Panc1 (cell line): ENCODE measurements around the gene KCTD1. TPM values are rescaled to one million over a fixed set of nuclear protein-coding genes. Genes with fewer than 3 reads are reported as not detected.

Experiments
- ATAC-seq: fragments of 200-7000 bp; cut with Tn5 transposase; 2 replicates; pipeline ENCODE4 v1.9.1; 2020; ENCODE audit warnings: mild to moderate bottlenecking, moderate library complexity
- BruUV-seq: library from RNA; stranded (reverse); fragments of 400-500 nt; replicated peaks from 2 replicates; lab custom pipeline; 2021; lab: Mats Ljungman, UMichigan
- CTCF ChIA-PET: fragments of 300-600 bp; sonication (Branson Sonifier 250); formaldehyde crosslinking; loops from one replicate; lab custom pipeline; 2022; ENCODE audit warnings: antibody characterized with exemption; lab: Charles Lee
- POLR2A ChIA-PET: fragments of 300-600 bp; sonication (Branson Sonifier 250); formaldehyde crosslinking; loops from one replicate; lab custom pipeline; 2022; ENCODE audit warnings: antibody characterized with exemption; lab: Charles Lee
- DNase-seq: peaks from one replicate; pipeline ENCODE4 v3.0.0-alpha.2; 2010; ENCODE audit warnings: low read depth, low spot score
- H3K27ac ChIP-seq: 2 replicates; pipeline ENCODE4 v1.5.1; 2011; ENCODE audit warnings: mild to moderate bottlenecking, low read length, inconsistent platforms
- H3K27me3 ChIP-seq: fragments of 200-500 bp; sonication (Bioruptor generic); 2 replicates; pipeline ENCODE4 v1.6.0; 2014; ENCODE audit warnings: low read length, inconsistent platforms; ENCODE audit not compliant: control insufficient read depth, insufficient read depth
- H3K36me3 ChIP-seq: fragments of 200-500 bp; sonication (Bioruptor generic); 2 replicates; pipeline ENCODE4 v1.5.1; 2014; ENCODE audit warnings: inconsistent platforms, mild to moderate bottlenecking, low read length, moderate library complexity; ENCODE audit not compliant: control insufficient read depth, insufficient read depth
- H3K4me1 ChIP-seq: 2 replicates; pipeline ENCODE4 v1.5.1; 2011; ENCODE audit warnings: inconsistent platforms, mild to moderate bottlenecking, low read length, moderate library complexity; ENCODE audit not compliant: control insufficient read depth, insufficient read depth
- H3K4me3 ChIP-seq, 2 experiments: 2 replicates each; pipeline ENCODE4 v1.5.1; 2011 to 2012; ENCODE audit warnings: low read depth in 2 of 2, low read length in 2 of 2, mild to moderate bottlenecking in 2 of 2, inconsistent platforms in 1 of 2, moderate library complexity in 1 of 2
- H3K9me3 ChIP-seq: fragments of 200-500 bp; sonication (Bioruptor generic); 2 replicates; pipeline ENCODE4 v1.5.1; 2014; ENCODE audit warnings: low read depth, mild to moderate bottlenecking, inconsistent platforms, low read length, moderate library complexity; ENCODE audit not compliant: control insufficient read depth, insufficient read depth
- CTCF ChIP-seq: fragments of 450-650 bp; IDR thresholded peaks from 2 replicates; pipeline ENCODE4 v1.5.1; 2017; ENCODE audit warnings: mild to moderate bottlenecking
- POLR2AphosphoS5 ChIP-seq: IDR thresholded peaks from 2 replicates; pipeline ENCODE4 v1.6.1; 2012; ENCODE audit warnings: mild to moderate bottlenecking, low read depth, low read length, moderate library complexity
- SIN3A ChIP-seq: IDR thresholded peaks from 2 replicates; pipeline ENCODE4 v1.6.1; 2012; ENCODE audit warnings: low read depth, mild to moderate bottlenecking, low read length, moderate library complexity, borderline replicate concordance; ENCODE audit not compliant: insufficient read depth
- TCF7L2 ChIP-seq: IDR thresholded peaks from 2 replicates; pipeline ENCODE4 v1.6.1; 2011; ENCODE audit warnings: mild to moderate bottlenecking, low read depth, low read length, inconsistent platforms
- in situ Hi-C: cut with HindIII; loops from 2 replicates; pipeline ENCODE4 v1.10.0; 2016; ENCODE audit warnings: low sequenced_read_pairs, low pct_unique_long_range_greater_than_20kb
- intact Hi-C: fragments of 100-400 bp; cut with micrococcal nuclease; formaldehyde crosslinking; loops from one replicate; pipeline ENCODE4 v1.10.0; 2022; ENCODE audit not compliant: unreplicated experiment
- total RNA-seq: library from RNA; stranded (reverse); gene quantifications from one replicate; pipeline ENCODE4 v1.2.1, GENCODE V29; 2021; ENCODE audit not compliant: unreplicated experiment
- TF ChIP-seq, protein P1 (sequence below), 2 experiments: IDR thresholded peaks; 2 replicates each; pipeline ENCODE4 v1.6.1; 2011 to 2012; ENCODE audit warnings: low read depth in 2 of 2, control low read depth in 1 of 2, low read length in 1 of 2, mild to moderate bottlenecking in 1 of 2, moderate library complexity in 1 of 2; ENCODE audit not compliant: insufficient read depth in 1 of 2

Gene KCTD1
- total RNA-seq, 1 experiment from 2014 or later = 34.4 TPM

DNA sequence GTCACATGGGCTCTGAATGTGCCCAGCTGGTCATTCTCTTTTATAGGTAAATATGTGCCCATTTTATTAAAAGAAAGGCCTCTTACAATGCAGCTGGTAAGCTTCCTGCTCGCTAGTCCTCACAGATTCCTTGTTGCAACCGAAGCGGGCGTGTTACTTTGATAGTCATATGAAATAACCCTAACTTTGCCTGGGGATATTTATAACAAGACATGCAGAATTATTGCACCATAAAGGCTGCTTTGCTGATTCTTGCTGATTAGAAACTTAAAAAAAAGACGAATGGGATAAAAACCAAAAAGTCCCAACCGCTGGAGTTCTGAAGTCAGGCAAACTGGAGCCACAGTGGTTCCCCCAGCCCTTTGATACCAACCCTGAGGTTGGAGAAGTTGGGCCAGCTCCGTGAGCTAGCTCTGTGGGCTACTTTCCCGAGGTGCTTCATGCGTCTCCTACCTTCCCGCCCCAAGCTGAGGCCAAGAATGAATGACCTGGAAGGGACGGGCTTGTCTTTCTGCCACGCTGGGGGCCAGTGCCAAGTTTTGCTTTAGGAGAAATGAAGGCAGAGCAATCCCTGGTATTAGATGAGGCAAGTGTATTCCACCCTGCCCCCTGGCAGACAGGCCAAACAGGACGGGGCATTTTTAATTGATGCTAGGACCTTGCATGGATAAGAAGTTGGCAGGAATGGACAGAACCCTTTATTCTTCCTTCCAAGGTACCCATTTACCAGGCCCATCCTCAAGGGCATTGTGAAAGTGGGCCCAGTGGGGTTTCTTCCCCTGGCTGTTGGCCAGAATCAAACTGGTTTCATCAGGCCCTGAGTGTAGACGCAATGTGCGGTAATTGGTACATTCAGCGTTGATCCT is 140.4 kb downstream of the KCTD1 start:
- Histone ChIP-seq H3K27me3 (no peaks in the 10 kb centered on the region), H3K4me3 (no peak overlapping the region), H3K4me1 (no peaks in the 10 kb centered on the region), H3K36me3 (no peaks in the 10 kb centered on the region), H3K27ac (no peak overlapping the region), H3K9me3 (0 out of 2 replicates have a peak, but pooled peaks cover 4% of the 10 kb centered on the region)
- POLR2A ChIA-PET = no interaction called here
- CTCF ChIA-PET = interaction anchor here (1.2 kb wide), 1 partner anchor 25 kb away, joined by 4 read pairs; no protein-coding TSS in a partner anchor
- BruUV-seq = no TSS peak
- intact Hi-C loops = no loop called here
- in situ Hi-C loops = no loop called here
- DNase-seq = no peak
- TF ChIP-seq POLR2AphosphoS5 = no peak
- TF ChIP-seq CTCF = no peak
- TF ChIP-seq TCF7L2 = no peak
- no peak for TF ChIP-seq SIN3A
- TF ChIP-seq, protein P1, sequence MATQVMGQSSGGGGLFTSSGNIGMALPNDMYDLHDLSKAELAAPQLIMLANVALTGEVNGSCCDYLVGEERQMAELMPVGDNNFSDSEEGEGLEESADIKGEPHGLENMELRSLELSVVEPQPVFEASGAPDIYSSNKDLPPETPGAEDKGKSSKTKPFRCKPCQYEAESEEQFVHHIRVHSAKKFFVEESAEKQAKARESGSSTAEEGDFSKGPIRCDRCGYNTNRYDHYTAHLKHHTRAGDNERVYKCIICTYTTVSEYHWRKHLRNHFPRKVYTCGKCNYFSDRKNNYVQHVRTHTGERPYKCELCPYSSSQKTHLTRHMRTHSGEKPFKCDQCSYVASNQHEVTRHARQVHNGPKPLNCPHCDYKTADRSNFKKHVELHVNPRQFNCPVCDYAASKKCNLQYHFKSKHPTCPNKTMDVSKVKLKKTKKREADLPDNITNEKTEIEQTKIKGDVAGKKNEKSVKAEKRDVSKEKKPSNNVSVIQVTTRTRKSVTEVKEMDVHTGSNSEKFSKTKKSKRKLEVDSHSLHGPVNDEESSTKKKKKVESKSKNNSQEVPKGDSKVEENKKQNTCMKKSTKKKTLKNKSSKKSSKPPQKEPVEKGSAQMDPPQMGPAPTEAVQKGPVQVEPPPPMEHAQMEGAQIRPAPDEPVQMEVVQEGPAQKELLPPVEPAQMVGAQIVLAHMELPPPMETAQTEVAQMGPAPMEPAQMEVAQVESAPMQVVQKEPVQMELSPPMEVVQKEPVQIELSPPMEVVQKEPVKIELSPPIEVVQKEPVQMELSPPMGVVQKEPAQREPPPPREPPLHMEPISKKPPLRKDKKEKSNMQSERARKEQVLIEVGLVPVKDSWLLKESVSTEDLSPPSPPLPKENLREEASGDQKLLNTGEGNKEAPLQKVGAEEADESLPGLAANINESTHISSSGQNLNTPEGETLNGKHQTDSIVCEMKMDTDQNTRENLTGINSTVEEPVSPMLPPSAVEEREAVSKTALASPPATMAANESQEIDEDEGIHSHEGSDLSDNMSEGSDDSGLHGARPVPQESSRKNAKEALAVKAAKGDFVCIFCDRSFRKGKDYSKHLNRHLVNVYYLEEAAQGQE (IDR thresholded peaks at IDR 0.05; ENCODE audit: insufficient read depth in 1 of 2, low read depth in 2 of 2, low read length in 1 of 2) = no peak
- no peak for ATAC-seq

DNA sequence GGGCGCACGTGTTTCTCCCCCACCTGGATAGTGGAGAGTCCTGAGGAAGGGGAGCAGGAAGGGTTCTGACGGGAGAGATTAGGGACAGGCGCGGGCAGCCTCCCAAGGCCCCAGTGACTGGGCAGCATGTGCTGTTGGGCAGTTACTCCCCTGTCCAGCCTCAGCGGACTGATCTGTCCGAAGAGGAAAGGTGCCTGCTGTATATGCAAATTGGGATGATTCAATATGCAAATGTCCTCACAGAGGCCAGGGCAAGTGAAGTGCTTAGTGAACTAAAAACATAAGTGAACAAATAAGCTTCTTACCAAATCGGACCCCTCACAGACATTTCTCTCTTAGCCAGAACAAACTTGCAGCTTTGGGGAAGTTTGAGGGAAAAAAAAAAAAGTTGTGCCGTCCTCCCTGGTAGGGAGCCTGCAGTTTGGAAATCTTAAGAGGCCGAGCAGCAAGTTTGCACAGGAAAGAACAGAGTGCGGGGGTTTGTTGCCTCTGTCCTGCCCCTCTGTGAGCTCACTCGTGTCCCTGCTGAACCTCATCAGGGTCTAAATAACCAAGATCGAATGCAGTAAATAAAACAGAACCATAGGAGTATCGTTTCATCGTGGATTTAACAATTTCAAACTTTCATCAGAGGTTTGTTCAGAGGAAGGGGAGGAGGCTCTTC is 141.4 kb downstream of the KCTD1 start:
- no peak for TF ChIP-seq TCF7L2
- no peak for TF ChIP-seq POLR2AphosphoS5
- TF ChIP-seq, protein P1 (IDR thresholded peaks at IDR 0.05; ENCODE audit: insufficient read depth in 1 of 2, low read depth in 2 of 2, low read length in 1 of 2) = no peak
- no peak for TF ChIP-seq CTCF
- TF ChIP-seq SIN3A = no peak
- POLR2A ChIA-PET = no interaction called here
- H3K9me3 ChIP-seq = no peaks in the 10 kb centered on the region
- no TSS peak for BruUV-seq
- ATAC-seq (no peak), DNase-seq (no peak)
- no peak overlapping the region for H3K4me3 ChIP-seq
- no peaks in the 10 kb centered on the region for H3K36me3 ChIP-seq
- no peak overlapping the region; the same call in 1 of the 2 replicates for H3K27ac ChIP-seq
- intact Hi-C loops (no loop called here), in situ Hi-C loops (no loop called here)
- no peaks in the 10 kb centered on the region for H3K4me1 ChIP-seq
- no peaks in the 10 kb centered on the region for H3K27me3 ChIP-seq
- CTCF ChIA-PET = no interaction called here
